Smooth muscle cell (in vitro differentiated cells): ENCODE data around the gene MFSD11. TPM values are rescaled to one million over a fixed set of nuclear protein-coding genes. Genes with fewer than 3 reads are reported as not detected.
"Not testable (repeated sequence)": the region's sequence is repeated elsewhere in the genome, so short reads cannot be mapped to it uniquely, and the experiment has no call there.

Experiments used
- DNase-seq: peaks from one replicate; lab custom pipeline; 2025; ENCODE audit not compliant: unreplicated experiment; lab: John Stamatoyannopoulos, UW
- H2AFZ ChIP-seq: fragments of 200-600 bp; sonication (generic); 2 replicates; pipeline ENCODE4 v1.6.0; 2016; ENCODE audit warnings: antibody characterized with exemption, low read depth, mild to moderate bottlenecking
- H3F3A ChIP-seq: fragments of 200-600 bp; sonication (generic); 2 replicates; pipeline ENCODE4 v1.6.0; 2017; ENCODE audit warnings: antibody characterized with exemption, low read depth
- H3K27ac ChIP-seq: fragments of 200-600 bp; sonication (generic); 2 replicates; pipeline ENCODE4 v1.5.1; 2016; ENCODE audit warnings: low read depth, mild to moderate bottlenecking
- H3K27me3 ChIP-seq: fragments of 200-600 bp; sonication (generic); 2 replicates; pipeline ENCODE4 v1.6.1; 2016; ENCODE audit warnings: low read depth, mild to moderate bottlenecking
- H3K36me3 ChIP-seq: fragments of 200-600 bp; sonication (generic); 2 replicates; pipeline ENCODE4 v1.5.1; 2016; ENCODE audit warnings: low read depth
- H3K4me1 ChIP-seq: fragments of 200-600 bp; sonication (generic); 2 replicates; pipeline ENCODE4 v1.5.1; 2016; ENCODE audit warnings: low read depth
- H3K4me2 ChIP-seq: fragments of 200-600 bp; sonication (generic); 2 replicates; pipeline ENCODE4 v1.6.0; 2016; ENCODE audit warnings: mild to moderate bottlenecking
- H3K4me3 ChIP-seq: fragments of 200-600 bp; sonication (generic); 2 replicates; pipeline ENCODE4 v1.5.1; 2016; ENCODE audit warnings: mild to moderate bottlenecking
- H3K79me2 ChIP-seq: fragments of 200-600 bp; sonication (generic); 2 replicates; pipeline ENCODE4 v1.6.0; 2016; ENCODE audit warnings: low read depth, mild to moderate bottlenecking
- H3K9ac ChIP-seq: fragments of 200-600 bp; sonication (generic); 2 replicates; pipeline ENCODE4 v1.6.0; 2016; ENCODE audit warnings: low read depth
- H3K9me3 ChIP-seq: fragments of 200-600 bp; sonication (generic); replicated peaks from 2 replicates; pipeline ENCODE4 v1.5.1; 2016; ENCODE audit warnings: low read depth
- H4K20me1 ChIP-seq: fragments of 200-600 bp; sonication (generic); 2 replicates; pipeline ENCODE4 v1.6.0; 2016; ENCODE audit warnings: low read depth
- CTCF ChIP-seq: fragments of 200-600 bp; sonication (generic); IDR thresholded peaks from 2 replicates; pipeline ENCODE4 v1.5.1; 2017; ENCODE audit warnings: borderline replicate concordance, mild to moderate bottlenecking, antibody characterized with exemption; ENCODE audit not compliant: insufficient read depth, poor library complexity, severe bottlenecking
- WGBS: methylation state at CpG from one replicate; pipeline ENCODE4 v1.1.7; 2016; ENCODE audit warnings: low lambda C conversion rate; 5-methylcytosine and 5-hydroxymethylcytosine counted together
- polyA plus RNA-seq: library from polyadenylated mRNA; unstranded; fragments of >200 nt; fragmentation: Nextera tagmentation; extraction: Ambion mirVana; gene quantifications from 2 replicates; pipeline ENCODE4 v1.2.1, GENCODE V29; 2016
- total RNA-seq: library from RNA; depleted of rRNA; stranded (reverse); fragments of >200 nt; gene quantifications from 2 replicates; pipeline ENCODE4 v1.2.3, GENCODE V29; 2014

The MFSD11 gene
- total and polyA plus RNA-seq, 2 experiments from 2014 or later, result 28.1 to 56.6 TPM

GRCh38 chr17:76784926-76785325 is 47.0 kb downstream of the MFSD11 start:
- H3K4me3 ChIP-seq, result no peak overlapping the region
- H4K20me1 ChIP-seq, result no peaks in the 10 kb centered on the region
- DNase-seq, result no peak
- H3K36me3 ChIP-seq, result no peaks in the 10 kb centered on the region
- H2AFZ ChIP-seq, result no peak overlapping the region
- no peaks in the 10 kb centered on the region for H3K79me2 ChIP-seq
- no peak for TF ChIP-seq CTCF
- no peaks in the 10 kb centered on the region for H3K9me3 ChIP-seq
- H3F3A ChIP-seq, result peaks cover 4% of the 10 kb centered on the region
- H3K9ac ChIP-seq, result no peak overlapping the region
- no peak overlapping the region for H3K27ac ChIP-seq
- H3K27me3 ChIP-seq, result no peaks in the 10 kb centered on the region
- no peak overlapping the region for H3K4me2 ChIP-seq
- no peaks in the 10 kb centered on the region for H3K4me1 ChIP-seq
- 94% methylated on average over 3 of the region's 3 CpGs for WGBS

GRCh38 chr17:76787866-76788265 is 49.9 kb downstream of the MFSD11 start:
- not testable (repeated sequence) for H3K9me3 ChIP-seq, DNase-seq, H3K4me1 ChIP-seq, H2AFZ ChIP-seq, H3K4me3 ChIP-seq, H3K27me3 ChIP-seq, H3K36me3 ChIP-seq, H4K20me1 ChIP-seq, H3K4me2 ChIP-seq, H3K79me2 ChIP-seq, H3K9ac ChIP-seq
- peaks cover 15% of the 10 kb centered on the region for H3F3A ChIP-seq
- peak overlapping the region; percentile 39 for H3K27ac ChIP-seq
- 71% methylated on average over 2 of the region's 2 CpGs for WGBS

GRCh38 chr17:76789235-76789788 is 51.4 kb downstream of the MFSD11 start:
- Histone ChIP-seq H4K20me1 (no peaks in the 10 kb centered on the region), H3K4me1 (no peaks in the 10 kb centered on the region), H2AFZ (no peak overlapping the region), H3K79me2 (no peaks in the 10 kb centered on the region), H3K36me3 (no peaks in the 10 kb centered on the region), H3K9me3 (no peaks in the 10 kb centered on the region), H3K27me3 (no peaks in the 10 kb centered on the region), H3F3A (peaks cover 15% of the 10 kb centered on the region), H3K27ac (peak overlapping the region; percentile 60), H3K9ac (no peak overlapping the region), H3K4me3 (no peak overlapping the region), H3K4me2 (no peak overlapping the region)
- no peak for TF ChIP-seq CTCF
- no peak for DNase-seq
- WGBS, result 57% methylated on average over 8 of the region's 8 CpGs

DNA sequence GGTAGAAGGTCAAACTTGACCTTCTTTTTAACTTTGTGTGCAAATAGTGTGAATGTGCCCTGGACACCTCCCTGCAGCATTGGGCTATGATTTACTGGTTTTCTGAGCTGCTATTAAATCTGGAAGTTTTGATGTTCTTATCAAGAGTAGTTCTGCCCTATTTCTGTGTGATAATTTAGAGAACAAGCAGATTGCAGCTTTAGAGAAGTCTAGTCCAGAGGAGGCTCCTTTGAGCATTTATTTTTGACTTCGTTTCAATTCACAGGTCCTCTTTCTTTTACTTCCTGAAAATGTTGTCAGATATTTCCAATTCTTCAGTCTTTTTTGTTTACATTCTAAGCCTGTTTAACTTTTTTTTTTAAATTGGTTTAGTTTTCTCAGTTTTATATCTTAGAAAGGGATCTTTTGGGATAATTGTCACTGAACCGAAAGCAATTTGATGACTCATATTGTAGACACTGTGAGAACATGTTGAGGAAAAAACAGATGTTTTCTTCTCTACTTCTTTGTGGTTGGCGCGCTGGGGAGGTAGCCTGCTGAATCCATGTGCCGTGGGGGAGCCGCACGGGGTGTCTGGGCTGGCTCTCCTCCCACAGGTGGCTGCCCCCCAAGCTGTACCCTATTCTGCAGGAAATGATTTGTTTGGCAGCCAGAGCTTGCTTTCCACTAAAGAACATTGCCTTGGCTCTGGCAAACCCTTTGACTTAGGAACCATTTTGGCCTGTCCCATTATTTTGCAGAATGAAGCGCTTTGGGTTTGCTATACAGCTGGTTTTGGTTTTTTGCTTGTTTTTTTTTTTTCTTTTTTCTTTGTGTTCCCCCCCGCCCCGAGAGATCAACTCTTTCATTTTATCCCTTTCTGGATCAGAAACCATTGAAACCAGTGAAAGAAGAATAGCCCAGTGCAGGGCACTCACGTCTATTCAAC is 53.4 kb downstream of the MFSD11 start:
- Histone ChIP-seq H3K79me2 (no peaks in the 10 kb centered on the region), H3K36me3 (no peaks in the 10 kb centered on the region), H3F3A (peaks cover 15% of the 10 kb centered on the region), H4K20me1 (no peaks in the 10 kb centered on the region), H3K9ac (peak overlapping the region; percentile 28), H3K4me2 (peak overlapping the region; percentile 82), H2AFZ (no peak overlapping the region), H3K4me1 (no peaks in the 10 kb centered on the region), H3K27me3 (no peaks in the 10 kb centered on the region), H3K9me3 (no peaks in the 10 kb centered on the region), H3K27ac (peak overlapping the region; percentile 82), H3K4me3 (peak overlapping the region; percentile 37)
- no peak for TF ChIP-seq CTCF
- DNase-seq, result no peak
- 42% methylated on average over 11 of the region's 11 CpGs for WGBS
